Neural progenitor cell (in vitro differentiated cells): ENCODE data around the gene KLHL18.

Experiments used
- EZH2 ChIP-seq: fragments of 200-600 bp; sonication (generic); IDR thresholded peaks from 2 replicates; pipeline ENCODE4 v1.6.1; 2017; ENCODE audit warnings: antibody characterized with exemption, mild to moderate bottlenecking, moderate library complexity
- EZH2phosphoT487 ChIP-seq: fragments of 200-600 bp; sonication (generic); IDR thresholded peaks from 2 replicates; pipeline ENCODE4 v1.6.1; 2017; ENCODE audit warnings: antibody characterized with exemption
- TF ChIP-seq, protein P1 (sequence below): fragments of 200-600 bp; sonication (generic); IDR thresholded peaks from 2 replicates; pipeline ENCODE4 v1.5.1; 2017; ENCODE audit warnings: antibody characterized with exemption, mild to moderate bottlenecking

- TF ChIP-seq EZH2 (no peak), EZH2phosphoT487 (no peak)
- TF ChIP-seq, protein P1, sequence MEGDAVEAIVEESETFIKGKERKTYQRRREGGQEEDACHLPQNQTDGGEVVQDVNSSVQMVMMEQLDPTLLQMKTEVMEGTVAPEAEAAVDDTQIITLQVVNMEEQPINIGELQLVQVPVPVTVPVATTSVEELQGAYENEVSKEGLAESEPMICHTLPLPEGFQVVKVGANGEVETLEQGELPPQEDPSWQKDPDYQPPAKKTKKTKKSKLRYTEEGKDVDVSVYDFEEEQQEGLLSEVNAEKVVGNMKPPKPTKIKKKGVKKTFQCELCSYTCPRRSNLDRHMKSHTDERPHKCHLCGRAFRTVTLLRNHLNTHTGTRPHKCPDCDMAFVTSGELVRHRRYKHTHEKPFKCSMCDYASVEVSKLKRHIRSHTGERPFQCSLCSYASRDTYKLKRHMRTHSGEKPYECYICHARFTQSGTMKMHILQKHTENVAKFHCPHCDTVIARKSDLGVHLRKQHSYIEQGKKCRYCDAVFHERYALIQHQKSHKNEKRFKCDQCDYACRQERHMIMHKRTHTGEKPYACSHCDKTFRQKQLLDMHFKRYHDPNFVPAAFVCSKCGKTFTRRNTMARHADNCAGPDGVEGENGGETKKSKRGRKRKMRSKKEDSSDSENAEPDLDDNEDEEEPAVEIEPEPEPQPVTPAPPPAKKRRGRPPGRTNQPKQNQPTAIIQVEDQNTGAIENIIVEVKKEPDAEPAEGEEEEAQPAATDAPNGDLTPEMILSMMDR, result no peak
These were observed 98.0 kb downstream of the KLHL18 start, which contains the start of gene PTPN23 for GRCh38 chr3:47380601-47381316.
